GM18907 (cell line): ENCODE results near the gene RNU6-1.

ENCODE experiments used
- ATAC-seq: cut with Tn5 transposase; IDR thresholded peaks from one replicate; pipeline ENCODE4 v1.9.1; 2021; ENCODE audit warnings: mild to moderate bottlenecking, moderate library complexity; ENCODE audit not compliant: unreplicated experiment

Gene RNU6-1

DNA sequence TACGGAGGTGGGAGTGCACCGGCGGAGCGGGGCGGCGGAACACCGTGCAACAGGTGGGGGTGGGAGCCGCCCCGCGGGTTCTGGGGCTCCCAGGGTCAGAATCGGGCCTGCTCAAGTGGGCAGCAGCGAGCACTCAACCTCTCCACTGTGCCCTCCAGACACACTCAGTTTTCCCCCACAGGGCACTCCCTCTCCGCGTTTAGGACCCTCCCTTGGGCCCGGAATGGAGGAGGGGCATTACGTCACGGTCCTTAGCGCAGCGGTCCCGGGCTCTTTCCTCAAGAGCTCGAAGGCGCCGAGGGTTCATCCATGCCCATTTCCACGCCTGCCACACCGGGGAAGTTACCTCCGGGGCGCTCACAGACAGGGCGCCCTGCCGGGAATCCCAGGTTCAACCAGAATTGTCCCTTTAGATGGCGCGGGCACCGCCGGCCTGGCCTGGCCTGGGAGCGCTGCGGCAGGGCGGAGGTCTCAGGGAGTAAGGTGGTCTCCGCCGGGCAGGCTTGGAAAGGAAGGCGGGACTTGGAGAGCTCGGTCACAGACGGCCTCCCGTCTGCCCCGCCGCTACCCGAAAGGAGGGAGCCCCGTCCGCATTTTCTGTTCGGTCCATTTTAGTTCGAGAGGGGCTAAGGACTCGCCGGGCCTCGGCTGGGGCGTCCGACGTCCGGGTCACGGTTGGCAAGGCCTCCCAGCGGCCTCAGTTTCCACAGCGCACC is 5.1 kb downstream of the RNU6-1 start:
- no peak for ATAC-seq

DNA sequence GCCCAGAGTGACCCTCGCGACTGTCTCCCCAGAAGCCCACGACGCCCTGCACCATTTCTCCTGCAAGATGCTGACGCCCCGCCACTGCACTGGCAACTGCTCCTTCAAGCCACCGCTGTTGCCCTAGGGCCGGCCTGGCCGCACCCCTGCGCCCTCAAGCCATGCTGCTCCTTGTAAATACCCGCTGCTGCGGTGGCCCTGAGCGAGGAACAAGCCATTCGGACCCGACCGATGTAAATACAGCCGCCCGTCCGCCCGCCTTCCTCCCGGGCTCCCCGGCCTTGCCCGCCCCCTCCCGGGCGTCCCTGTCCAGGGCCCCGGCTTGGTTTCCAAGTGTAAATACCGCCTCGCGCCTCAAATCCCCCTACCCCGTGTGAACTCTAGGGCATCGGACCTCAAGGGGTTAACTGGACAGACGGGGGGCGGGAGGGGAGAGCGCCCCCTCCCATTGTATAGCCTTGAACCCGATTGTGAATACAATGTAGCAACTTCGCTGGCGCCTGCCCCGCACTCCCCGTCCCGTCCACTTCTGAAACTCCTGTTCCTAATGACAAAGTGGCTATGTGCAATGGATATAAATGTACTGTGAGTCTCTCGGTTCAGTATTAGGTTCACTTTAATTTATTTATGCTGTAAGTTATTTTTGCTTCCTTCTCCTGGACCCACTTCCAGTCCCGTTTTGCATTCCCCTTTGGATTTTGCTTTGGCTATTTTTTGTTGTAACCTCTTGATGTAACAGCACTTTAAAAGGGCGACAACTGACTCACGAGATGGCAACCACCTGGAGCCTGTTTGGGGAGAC is 5.9 kb downstream of the RNU6-1 start:
- ATAC-seq: no peak

DNA sequence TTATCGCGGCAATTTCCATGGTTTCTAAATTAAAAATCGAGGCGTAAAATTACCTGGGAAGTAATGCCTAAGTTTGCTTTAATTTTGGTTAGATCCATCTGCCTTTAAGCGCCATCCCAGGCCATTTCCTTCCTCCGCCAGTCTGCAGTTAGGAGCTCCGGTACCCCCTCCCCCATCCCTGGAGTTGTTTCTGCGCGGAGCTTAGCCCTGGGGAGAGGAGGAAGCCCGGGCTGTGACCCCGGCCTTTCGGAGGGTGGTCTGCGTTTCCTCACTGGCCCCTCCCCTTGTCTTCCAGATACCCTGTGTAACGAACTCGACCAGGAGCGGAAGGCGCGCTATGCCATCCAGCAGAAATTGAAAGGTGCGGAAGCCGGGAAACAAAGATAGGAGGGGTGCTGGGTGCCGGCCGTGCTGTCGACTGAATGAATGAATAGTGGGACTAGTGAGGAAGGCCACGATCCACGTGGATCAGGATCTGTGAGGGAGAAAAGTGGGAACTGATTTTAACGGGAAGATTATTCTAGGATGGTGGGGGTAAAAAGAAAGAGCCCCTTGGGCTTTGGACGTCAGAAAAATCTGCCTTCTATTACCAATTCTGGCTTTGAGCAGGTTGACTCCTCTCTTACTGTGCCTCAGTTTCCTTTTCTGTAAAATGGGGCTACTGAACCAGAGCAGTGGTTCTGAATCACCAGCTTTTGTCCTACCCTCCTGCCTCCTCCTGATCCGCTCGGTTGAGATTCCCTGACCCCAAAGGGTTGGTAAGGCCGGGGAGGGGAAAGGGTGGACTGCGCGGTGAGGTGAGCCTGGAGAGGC is 6.7 kb downstream of the RNU6-1 start:
- no peak for ATAC-seq

DNA sequence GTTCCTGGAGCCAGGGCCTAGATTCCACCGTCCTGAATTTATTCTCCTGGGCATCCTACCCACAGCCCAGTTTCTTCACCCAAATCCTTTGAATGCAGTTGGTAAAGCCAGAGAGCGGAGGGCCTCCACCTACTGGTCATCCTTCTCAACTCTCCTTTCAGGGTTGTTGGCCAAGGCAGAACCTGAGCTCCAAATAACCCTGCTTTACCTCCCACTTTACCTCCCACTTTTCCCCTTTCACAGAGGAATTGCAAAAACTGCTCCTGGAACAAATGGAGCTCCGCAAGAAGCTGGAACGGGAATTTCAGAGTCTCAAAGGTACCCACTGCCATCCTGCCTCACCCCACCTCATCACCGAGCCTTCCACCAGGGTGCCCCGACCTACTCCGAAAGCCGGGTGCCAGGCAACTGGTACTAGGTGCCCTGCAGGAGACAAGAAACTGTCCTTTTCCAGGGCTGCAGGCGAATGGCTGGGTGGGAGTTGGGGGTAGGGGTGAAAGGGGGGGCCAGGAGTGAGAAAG is 7.8 kb downstream of the RNU6-1 start:
- ATAC-seq: no peak

DNA sequence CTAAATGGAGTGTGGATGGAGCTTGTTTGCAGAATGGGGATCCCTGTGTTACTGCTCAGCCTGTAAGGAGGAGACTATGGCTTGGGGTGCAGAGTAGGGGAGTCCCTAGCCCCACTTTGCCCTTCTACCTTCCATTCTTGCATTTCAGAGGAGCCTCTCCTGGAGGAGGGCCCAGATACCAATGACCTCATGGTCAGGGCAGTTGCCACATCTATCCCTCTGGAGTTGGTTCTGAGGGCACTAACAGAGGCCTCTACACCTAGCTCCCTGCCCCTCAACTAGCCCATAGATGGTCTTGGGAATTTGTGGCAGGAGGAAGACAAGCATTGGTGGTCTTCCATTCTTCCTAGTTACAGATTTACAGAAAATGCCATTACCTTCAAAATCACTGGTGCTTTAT is 8.5 kb downstream of the RNU6-1 start:
- no peak for ATAC-seq

DNA sequence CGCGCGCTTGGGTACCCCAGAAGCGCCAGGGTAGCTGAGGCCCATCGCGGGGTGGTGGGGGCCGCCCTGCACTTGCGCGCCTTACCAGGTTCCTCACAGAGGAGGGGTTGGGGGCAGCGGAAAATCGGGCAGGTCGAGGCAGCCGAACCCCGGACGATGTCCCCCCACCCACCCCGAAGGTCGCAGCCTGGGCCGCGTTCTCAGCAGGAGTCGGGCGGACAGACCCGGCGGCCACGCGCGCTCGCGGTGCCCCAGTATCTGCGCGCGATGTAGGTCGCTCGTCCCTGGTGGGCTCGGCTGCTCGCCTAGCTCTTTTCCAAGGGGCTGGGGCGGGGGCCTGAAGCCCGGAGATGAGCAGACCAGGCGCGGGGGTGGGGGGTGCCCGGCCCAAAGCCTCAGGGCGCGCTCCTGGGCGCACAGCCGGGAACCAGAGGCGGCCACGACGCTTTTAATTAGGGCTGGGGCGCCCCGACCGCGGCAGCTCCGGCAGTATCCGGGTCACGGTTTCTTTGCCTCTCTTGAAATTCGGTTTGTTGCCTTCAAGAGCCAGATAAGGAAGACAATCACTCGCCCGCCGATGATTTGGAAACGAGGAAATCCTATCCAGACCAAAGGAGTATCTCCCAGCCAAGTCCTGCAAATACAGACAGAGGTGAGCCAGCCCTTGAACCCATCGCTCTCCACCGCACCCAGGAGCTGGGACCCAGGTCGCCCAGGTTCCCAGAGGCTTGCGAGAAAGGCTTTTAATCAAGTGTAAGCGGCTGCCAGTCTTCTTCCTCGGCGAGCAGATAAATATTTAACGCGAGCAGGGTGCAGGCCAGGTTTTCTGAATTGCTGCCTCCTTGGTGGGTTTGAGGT is 10.0 kb downstream of the RNU6-1 start:
- ATAC-seq: no peak

DNA sequence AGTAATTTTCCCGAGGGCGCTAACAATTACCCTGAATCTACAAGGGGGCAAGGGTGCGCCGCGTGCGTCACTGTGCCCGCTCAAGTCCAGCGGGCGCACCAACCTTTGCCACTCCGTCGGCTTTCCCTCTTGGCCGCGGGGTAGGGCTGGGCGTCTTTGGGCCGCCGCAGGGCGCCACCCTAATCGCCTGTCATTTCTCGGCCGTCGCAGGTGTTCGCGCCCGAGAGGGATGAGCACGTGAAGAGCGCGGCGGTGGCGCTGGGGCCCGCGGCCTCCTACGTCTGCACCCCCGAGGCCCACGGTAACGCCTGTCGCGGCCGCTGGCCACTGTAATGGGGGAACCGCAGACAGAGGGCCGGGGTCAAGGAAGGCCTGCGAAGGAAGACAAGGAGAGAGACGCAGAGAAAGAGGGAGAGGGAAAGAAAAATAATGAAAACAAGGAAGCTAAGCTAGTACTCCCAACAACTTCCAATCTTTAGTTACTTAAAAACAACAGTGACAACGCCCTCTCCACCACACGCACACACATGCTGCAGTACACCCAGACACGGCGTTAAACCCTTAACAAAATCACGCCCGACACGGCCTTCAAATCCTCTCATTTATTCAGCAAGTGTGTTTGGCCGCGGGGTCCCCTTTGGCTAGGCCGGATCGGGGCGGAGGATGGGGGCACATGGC is 10.7 kb downstream of the RNU6-1 start:
- ATAC-seq: no peak

DNA sequence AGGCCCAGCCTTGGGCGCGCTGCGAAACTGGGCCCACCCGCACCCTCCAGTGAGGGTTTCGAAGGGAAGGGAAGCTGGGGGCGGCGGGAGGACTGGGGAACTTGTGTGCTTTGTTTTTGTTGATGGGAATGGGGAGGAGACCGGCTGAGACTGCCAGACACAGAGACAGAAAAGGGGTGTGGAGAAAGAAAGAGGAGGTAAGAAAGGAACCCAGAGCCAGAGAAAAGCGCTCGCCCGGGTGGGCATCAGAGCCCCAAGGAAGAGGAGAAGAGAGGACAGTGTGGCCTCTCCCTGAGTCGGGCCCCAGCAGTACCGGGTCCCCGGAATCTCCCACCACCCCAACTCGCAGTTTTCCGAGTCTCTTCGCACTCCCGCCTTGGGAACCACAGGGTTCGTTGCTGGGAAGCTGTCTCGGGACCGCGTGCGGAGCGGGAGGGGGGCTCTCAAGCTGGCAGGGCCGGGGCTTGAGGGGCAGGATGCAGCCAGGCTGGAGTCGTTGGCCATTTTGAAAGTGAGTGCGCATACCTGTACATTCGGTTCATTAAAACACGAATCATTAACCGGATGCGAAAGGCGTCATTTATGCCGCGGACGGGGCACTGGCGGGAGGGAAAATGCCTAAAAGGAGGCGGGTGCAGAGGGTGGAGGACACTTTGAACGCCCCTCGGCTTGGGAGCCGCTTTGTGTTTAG is 11.4 kb downstream of the RNU6-1 start:
- no peak for ATAC-seq

DNA sequence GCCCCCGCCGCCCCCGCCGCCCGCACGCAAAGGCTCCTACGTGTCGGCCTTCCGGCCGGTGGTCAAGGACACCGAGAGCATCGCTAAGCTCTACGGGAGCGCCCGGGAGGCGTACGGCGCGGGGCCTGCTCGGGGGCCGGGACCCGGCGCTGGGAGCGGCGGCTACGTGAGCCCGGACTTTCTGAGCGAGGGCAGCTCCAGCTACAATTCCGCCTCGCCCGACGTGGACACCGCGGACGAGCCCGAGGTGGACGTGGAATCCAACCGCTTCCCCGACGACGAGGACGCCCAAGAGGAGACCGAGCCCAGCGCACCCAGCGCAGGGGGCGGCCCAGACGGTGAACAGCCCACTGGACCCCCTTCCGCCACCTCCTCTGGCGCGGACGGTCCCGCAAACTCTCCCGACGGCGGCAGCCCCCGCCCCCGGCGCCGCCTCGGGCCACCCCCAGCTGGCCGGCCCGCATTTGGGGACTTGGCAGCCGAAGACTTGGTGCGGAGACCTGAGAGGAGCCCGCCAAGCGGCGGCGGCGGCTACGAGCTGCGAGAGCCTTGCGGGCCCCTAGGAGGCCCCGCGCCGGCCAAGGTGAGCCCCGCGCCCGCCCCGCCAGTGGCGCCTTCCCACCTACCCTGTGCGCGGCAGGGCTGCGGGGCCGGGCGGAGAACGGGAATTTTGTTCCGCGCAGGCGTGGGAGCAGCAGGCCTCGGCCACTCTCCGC is 12.1 kb downstream of the RNU6-1 start:
- no peak for ATAC-seq

DNA sequence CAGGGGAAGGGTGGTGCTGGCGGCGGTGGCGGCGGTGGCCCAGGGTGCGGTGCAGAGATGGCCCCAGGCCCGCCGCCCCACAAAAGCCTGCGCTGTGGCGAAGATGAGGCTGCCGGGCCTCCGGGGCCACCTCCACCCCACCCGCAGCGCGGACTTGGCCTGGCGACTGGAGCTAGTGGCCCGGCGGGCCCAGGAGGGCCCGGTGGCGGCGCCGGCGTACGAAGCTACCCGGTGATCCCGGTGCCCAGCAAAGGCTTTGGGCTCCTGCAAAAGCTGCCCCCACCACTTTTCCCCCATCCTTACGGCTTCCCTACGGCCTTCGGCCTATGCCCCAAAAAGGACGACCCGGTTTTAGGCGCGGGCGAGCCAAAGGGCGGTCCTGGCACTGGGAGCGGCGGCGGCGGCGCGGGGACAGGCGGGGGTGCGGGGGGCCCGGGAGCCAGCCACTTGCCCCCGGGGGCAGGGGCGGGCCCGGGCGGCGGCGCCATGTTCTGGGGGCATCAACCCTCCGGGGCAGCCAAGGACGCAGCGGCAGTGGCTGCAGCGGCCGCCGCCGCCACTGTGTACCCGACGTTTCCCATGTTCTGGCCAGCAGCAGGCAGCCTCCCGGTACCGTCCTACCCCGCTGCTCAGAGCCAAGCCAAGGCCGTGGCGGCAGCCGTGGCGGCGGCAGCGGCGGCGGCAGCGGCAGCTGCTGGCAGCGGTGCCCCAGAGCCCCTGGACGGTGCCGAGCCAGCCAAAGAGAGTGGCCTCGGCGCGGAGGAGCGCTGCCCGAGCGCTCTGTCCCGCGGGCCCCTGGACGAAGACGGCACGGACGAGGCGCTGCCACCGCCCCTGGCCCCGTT is 12.9 kb downstream of the RNU6-1 start:
- ATAC-seq: no peak

DNA sequence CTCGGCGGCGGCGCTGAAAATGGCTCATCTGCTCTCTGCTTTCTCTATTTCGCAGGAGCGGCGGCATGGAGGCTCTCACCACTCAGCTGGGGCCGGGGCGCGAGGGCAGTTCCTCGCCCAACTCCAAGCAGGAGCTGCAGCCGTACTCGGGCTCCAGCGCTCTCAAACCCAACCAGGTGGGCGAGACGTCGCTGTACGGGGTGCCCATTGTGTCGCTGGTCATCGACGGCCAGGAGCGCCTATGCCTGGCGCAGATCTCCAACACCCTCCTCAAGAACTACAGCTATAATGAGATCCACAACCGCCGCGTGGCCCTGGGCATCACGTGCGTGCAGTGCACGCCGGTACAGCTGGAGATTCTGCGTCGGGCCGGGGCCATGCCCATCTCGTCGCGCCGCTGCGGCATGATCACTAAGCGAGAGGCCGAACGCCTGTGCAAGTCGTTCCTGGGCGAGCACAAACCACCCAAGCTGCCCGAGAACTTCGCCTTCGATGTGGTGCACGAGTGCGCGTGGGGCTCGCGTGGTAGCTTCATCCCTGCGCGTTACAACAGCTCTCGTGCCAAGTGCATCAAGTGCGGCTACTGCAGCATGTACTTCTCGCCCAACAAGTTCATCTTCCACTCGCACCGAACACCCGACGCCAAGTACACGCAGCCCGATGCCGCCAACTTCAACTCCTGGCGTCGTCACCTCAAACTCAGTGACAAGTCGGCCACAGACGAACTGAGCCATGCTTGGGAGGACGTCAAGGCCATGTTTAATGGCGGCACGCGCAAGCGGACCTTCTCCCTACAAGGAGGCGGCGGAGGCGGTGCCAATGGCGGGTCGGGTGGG is 13.7 kb downstream of the RNU6-1 start:
- ATAC-seq: no peak

DNA sequence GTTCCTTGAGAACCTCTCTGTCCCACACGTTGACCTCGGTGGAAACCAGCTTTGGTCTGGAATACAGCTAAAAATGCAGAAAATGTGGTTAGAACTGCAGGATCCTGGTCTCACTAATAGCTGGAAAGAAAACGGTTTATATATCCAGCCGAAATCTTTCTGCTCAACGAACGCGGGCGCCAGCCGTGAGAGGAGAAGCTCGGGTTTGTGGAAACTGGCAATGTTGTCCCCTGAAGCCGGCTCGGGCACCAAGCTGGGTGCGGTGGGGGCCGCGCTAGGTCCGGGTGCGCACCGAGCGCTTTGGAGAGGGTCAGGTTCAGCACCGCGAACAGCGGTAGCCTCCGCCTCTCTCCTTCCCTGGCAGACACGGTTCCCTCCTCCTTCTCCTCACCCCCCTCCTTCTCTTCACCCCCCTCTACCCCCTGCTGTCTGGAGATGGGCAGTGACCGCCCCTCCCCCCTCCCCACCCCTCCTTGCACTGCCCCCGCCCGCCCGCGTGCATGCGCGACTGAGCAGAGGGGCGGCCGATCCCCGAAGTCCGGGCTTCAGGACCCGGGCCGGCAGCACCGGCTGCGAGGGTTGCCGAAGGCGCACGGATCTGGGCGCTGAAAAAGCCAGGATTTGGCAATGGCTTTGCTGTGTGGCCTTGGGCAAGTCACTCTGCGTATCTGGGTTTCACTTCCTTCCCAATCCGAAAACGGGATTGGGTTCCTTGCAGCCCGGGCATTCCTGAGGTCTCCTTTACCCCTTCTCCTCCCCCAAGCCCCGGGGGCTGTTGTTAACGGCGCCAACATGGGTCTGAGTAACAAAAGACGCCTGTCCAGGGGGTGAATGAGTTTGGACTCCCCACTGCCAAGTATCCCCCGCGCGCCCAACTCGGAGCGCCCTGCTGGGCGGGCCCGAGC is 14.6 kb downstream of the RNU6-1 start, which contains the start of gene SKOR1:
TSS of gene SKOR1 (plus strand) at position 534 of the 905 bp plus-strand sequence. CDS start at position 628, 94 bp downstream.
- no peak for ATAC-seq

DNA sequence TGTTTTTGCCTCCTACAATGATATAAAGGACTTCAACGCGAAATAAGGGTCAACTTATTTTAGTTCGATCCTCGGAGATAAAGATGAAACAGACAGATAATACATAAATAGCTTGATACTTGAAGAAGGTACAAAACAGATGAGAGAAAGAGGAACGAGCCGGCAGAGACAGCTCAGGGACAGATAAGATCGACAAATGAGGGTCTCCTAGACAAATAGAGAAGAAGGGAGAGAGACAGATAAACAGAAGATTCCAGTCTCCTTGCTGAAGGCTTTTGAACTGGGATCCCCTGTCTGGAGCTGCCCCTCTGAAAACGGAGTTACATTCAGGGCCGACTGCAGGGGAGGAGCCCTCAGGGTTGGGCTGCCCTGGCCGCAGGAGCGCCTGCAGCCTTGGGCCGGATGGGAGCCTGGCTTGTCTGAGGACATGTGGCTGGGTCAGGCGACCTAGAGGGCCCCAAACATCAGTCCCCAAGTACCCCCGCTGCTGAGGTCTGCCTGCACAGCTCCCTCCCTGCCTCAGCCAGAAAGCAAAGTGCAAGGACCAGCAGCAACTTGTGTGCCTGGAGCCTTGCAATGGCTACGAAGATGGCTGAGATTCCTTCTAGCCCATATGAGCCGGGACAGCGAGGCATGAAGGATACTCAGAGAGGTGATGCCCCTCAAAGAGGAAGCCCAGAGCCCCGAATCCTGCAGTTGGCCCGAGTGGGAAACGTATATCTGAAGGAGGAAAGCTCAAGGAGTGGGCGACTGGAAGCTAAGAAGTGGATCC is 15.5 kb downstream of the RNU6-1 start:
- ATAC-seq: no peak

DNA sequence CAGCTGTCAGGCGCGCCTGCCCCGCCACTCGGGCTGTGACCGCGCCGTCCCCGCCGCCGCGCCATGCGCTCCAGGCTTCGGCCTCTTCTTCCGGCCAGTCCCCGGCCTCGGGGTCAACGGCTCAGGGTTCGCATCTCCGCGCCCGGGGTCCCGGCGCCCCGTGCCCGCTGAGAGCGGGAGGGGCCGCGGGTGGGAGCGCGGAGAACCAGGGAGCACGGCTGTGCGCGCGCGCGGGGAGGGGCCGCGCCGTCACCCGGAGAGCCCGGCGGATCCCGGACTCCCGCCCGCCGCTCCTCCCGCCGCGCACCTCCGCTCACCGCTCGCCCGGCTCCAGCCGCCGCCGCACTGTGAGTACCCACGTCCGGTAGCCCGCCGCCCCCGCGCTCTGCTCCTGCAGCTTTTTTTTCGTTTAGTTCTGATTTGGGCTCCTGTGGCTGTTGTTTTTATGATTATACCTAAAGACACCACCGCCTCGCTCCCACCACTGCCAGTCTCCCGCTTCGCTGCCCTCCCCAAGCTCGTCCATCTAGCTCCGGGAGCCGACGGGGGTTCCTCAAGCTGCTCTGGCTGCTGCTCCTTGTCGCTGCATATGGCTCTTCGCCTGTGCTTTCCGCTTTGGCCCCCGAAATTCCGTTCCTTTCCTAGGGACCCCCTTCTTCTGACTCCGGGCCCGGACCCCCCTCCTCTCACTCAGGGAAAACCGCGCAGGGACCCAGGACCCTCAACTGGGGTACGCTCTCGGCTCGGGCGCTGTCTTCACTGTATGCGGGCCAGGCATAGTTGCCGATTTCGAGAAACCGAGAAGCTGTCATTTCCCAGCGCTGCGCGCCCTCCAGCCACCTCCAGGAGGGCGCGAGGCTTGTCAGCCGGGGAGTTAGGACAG is 16.3 kb downstream of the RNU6-1 start:
- ATAC-seq: no peak
